GM21576 (cell line): ENCODE data around the gene CARD11.

Source experiments
- ATAC-seq: cut with Tn5 transposase; IDR thresholded peaks from one replicate; pipeline ENCODE4 v1.9.1; 2021; ENCODE audit warnings: mild to moderate bottlenecking, moderate library complexity; ENCODE audit not compliant: unreplicated experiment

The CARD11 gene

GRCh38 chr7:2856388-2857169, 187.1 kb downstream of the CARD11 start:
- no peak for ATAC-seq
